Aorta (tissue), 5 donors: ENCODE measurements around the gene PSMB8. TPM values are rescaled to one million over a fixed set of nuclear protein-coding genes. Genes with fewer than 3 reads are reported as not detected.

Source experiments
- ATAC-seq: fragments of 200-7000 bp; cut with Tn5 transposase; one replicate; pipeline ENCODE4 v1.9.1; 2022; ENCODE audit warnings: moderate library complexity; ENCODE audit not compliant: low FRiP score
- DNase-seq, 2 donors: peaks; one replicate each; pipeline ENCODE4 v3.0.0-alpha.2; 2020
- H3K27ac ChIP-seq, 2 donors: one replicate each; pipeline ENCODE4 v1.5.1; 2013; ENCODE audit warnings: low read length in 2 of 2, mild to moderate bottlenecking in 2 of 2, moderate library complexity in 2 of 2, control low read depth in 1 of 2, inconsistent platforms in 1 of 2, low read depth in 1 of 2
- H3K27me3 ChIP-seq, 2 donors: one replicate each; pipeline ENCODE4 v1.6.1; 2013; ENCODE audit warnings: control low read depth in 1 of 2, low read length in 1 of 2, mild to moderate bottlenecking in 1 of 2, moderate library complexity in 1 of 2; ENCODE audit not compliant: insufficient read depth in 2 of 2, control insufficient read depth in 1 of 2
- H3K36me3 ChIP-seq, 2 donors: one replicate each; pipeline ENCODE4 v1.6.1; 2013; ENCODE audit warnings: control low read depth in 1 of 2, low read length in 1 of 2, mild to moderate bottlenecking in 1 of 2; ENCODE audit not compliant: insufficient read depth in 2 of 2, control insufficient read depth in 1 of 2
- H3K4me1 ChIP-seq, 2 donors: one replicate each; pipeline ENCODE4 v1.6.1; 2013; ENCODE audit warnings: low read length in 2 of 2, control low read depth in 1 of 2, mild to moderate bottlenecking in 1 of 2, moderate library complexity in 1 of 2; ENCODE audit not compliant: insufficient read depth in 2 of 2, control insufficient read depth in 1 of 2
- H3K4me3 ChIP-seq, 2 donors: one replicate each; pipeline ENCODE4 v1.5.1; 2013; ENCODE audit warnings: low read length in 2 of 2, control low read depth in 1 of 2, mild to moderate bottlenecking in 1 of 2
- H3K9me3 ChIP-seq: one replicate; pipeline ENCODE4 v1.6.1; 2013; ENCODE audit warnings: mild to moderate bottlenecking, low read length; ENCODE audit not compliant: control insufficient read depth
- WGBS, 2 donors: extraction: QIAGEN DNeasy Blood & Tissue Kit; methylation state at CpG; one replicate each; pipeline ENCODE4 v1.1.7; 2013; 5-methylcytosine and 5-hydroxymethylcytosine counted together
- intact Hi-C, 2 donors: fragments of 100-400 bp; cut with DNase I; formaldehyde crosslinking; loops; one replicate each; pipeline versions ENCODE4 v1.14.2 to v1.15.0; 2022
- polyA plus RNA-seq, 2 donors: library from polyadenylated mRNA; stranded (reverse); fragments of 200-250 nt; gene quantifications; one replicate each; pipeline ENCODE4 v1.2.3, GENCODE V29; 2013
- total RNA-seq, 2 donors: library from RNA; stranded (reverse); fragmentation: NEBNext Ultra II Directional; extraction: Animal tissue kit (Norgen Biotek cat#: 25700); gene quantifications; one replicate each; pipeline ENCODE4 v1.2.1, GENCODE V29; 2021
- donor health status: healthy with polysubstance abuse.
- donor health status: Bipolar disorder and iron deficiency.
- donor health status: DM: no; HTN: no; CAD: no.
- donor health status: DM: no; HTN: no; CAD: no.
- donor health status: DM: yes; HTN: yes; CAD: no.

PSMB8 gene
- total and polyA plus RNA-seq, 4 donors: 40.8 to 69.7 (median 59.0) TPM

GRCh38 chr6:32865724-32866443, 22.0 kb upstream of the PSMB8 start:
- H3K4me1 ChIP-seq: no peaks in the 10 kb centered on the region
- no peaks in the 10 kb centered on the region for H3K27me3 ChIP-seq
- no peak for DNase-seq
- intact Hi-C loops: loop anchor here (5.0 kb wide), 2 partner anchors 34 to 39 kb away; no protein-coding TSS in a partner anchor
- H3K9me3 ChIP-seq: no peaks in the 10 kb centered on the region
- 71 to 72% methylated on average over 10 of the region's 10 CpGs for WGBS, 2 donors
- no peak overlapping the region for H3K27ac ChIP-seq
- no peak for ATAC-seq
- no peaks in the 10 kb centered on the region for H3K36me3 ChIP-seq
- no peak overlapping the region for H3K4me3 ChIP-seq

GRCh38 chr6:32862725-32863124, 18.9 kb upstream of the PSMB8 start:
- H3K4me3 ChIP-seq: no peak overlapping the region
- no peaks in the 10 kb centered on the region for H3K9me3 ChIP-seq
- no peaks in the 10 kb centered on the region for H3K4me1 ChIP-seq
- no peak overlapping the region for H3K27ac ChIP-seq
- H3K36me3 ChIP-seq: no peaks in the 10 kb centered on the region
- ATAC-seq: no peak
- no peak for DNase-seq
- WGBS, 2 donors: 83 to 85% methylated on average over 3 of the region's 3 CpGs
- H3K27me3 ChIP-seq: no peaks in the 10 kb centered on the region
- intact Hi-C loops: no loop called here

GRCh38 chr6:32860674-32861073, 16.8 kb upstream of the PSMB8 start:
- no peak overlapping the region for H3K4me3 ChIP-seq
- H3K27me3 ChIP-seq: no peaks in the 10 kb centered on the region
- 60 to 83% methylated on average over 1 of the region's 1 CpG for WGBS, 2 donors
- no peaks in the 10 kb centered on the region for H3K9me3 ChIP-seq
- intact Hi-C loops: no loop called here
- ATAC-seq (no peak), DNase-seq (no peak)
- H3K36me3 ChIP-seq: no peaks in the 10 kb centered on the region
- H3K27ac ChIP-seq: no peak overlapping the region
- no peaks in the 10 kb centered on the region for H3K4me1 ChIP-seq

GRCh38 chr6:32858194-32858593, 14.3 kb upstream of the PSMB8 start:
- Histone ChIP-seq H3K36me3 (no peaks in the 10 kb centered on the region), H3K27me3 (no peaks in the 10 kb centered on the region), H3K9me3 (no peaks in the 10 kb centered on the region), H3K4me1 (no peaks in the 10 kb centered on the region), H3K27ac (no peak overlapping the region), H3K4me3 (no peak overlapping the region)
- intact Hi-C loops: no loop called here
- ATAC-seq (no peak), DNase-seq (no peak)
- 95 to 96% methylated on average over 5 of the region's 5 CpGs for WGBS, 2 donors

- intact Hi-C loops: no loop called here
- DNase-seq (no peak), ATAC-seq (no peak)
- H3K27me3 ChIP-seq: no peaks in the 10 kb centered on the region
- 78 to 87% methylated on average over 14 of the region's 14 CpGs for WGBS, 2 donors
- no peaks in the 10 kb centered on the region for H3K9me3 ChIP-seq
- H3K36me3 ChIP-seq: no peaks in the 10 kb centered on the region
- no peaks in the 10 kb centered on the region for H3K4me1 ChIP-seq
- no peak overlapping the region for H3K27ac ChIP-seq
- no peak overlapping the region for H3K4me3 ChIP-seq
Measured at GRCh38 chr6:32857156-32857891, 13.5 kb upstream of the PSMB8 start.

GRCh38 chr6:32855467-32856174, 11.8 kb upstream of the PSMB8 start:
- no peaks in the 10 kb centered on the region for H3K36me3 ChIP-seq
- ATAC-seq (no peak), DNase-seq (no peak)
- no peaks in the 10 kb centered on the region for H3K27me3 ChIP-seq
- intact Hi-C loops: loop anchor here in 1 of 2 donors (2.0 kb wide), 1 partner anchor 17 kb away; the partner anchor contains the start of gene TAP2
- no peaks in the 10 kb centered on the region for H3K4me1 ChIP-seq
- H3K4me3 ChIP-seq: no peak overlapping the region
- no peaks in the 10 kb centered on the region for H3K9me3 ChIP-seq
- 93 to 94% methylated on average over 8 of the region's 8 CpGs for WGBS, 2 donors
- no peak overlapping the region for H3K27ac ChIP-seq

- ATAC-seq: peak; percentile 47
- DNase-seq: peak in 1 of 2 donors; percentile 69
- 25% methylated on average over 24 of the region's 24 CpGs for WGBS, 2 donors
- Histone ChIP-seq H3K27me3 (no peaks in the 10 kb centered on the region), H3K9me3 (no peaks in the 10 kb centered on the region), H3K4me1 (no peaks in the 10 kb centered on the region), H3K36me3 (peaks cover 0 to 6% of the 10 kb centered on the region in 2 donors), H3K27ac (peak overlapping the region in 1 of 2 donors; percentile 59), H3K4me3 (peak overlapping the region; percentile 54 to 97)
- intact Hi-C loops: loop anchor here (1.0 to 2.0 kb wide), 2 partner anchors 15 to 16 kb away; partner anchors contain the start of gene TAP2 (in 1 of the 2)
Measured at GRCh38 chr6:32854376-32855178, 10.7 kb upstream of the PSMB8 start.
